Immature natural killer cell (primary cell): Measurements from ENCODE around the gene TUB. TPM values are rescaled to one million over a fixed set of nuclear protein-coding genes. Genes with fewer than 3 reads are reported as not detected.

Experiments
- DNase-seq, 3 donors: peaks; one replicate each; pipeline ENCODE4 v3.0.0; 2022; ENCODE audit warnings: mixed read lengths in 1 of 3
- H3K27ac Mint-ChIP-seq, 6 donors: one replicate each; pipeline ENCODE4 v1.8.0; 2020; ENCODE audit warnings: mixed read lengths in 6 of 6, mild to moderate bottlenecking in 5 of 6, inconsistent platforms in 4 of 6, moderate library complexity in 3 of 6
- H3K27me3 Mint-ChIP-seq, 3 donors: one replicate each; pipeline ENCODE4 v1.8.0; 2020 to 2021; ENCODE audit warnings: low read depth in 3 of 3, mild to moderate bottlenecking in 3 of 3, mixed read lengths in 3 of 3, moderate library complexity in 3 of 3, inconsistent platforms in 1 of 3
- H3K36me3 Mint-ChIP-seq, 3 donors: one replicate each; pipeline ENCODE4 v1.8.0; 2020; ENCODE audit warnings: mixed read lengths in 3 of 3, inconsistent platforms in 2 of 3, mild to moderate bottlenecking in 2 of 3
- H3K4me1 Mint-ChIP-seq, 2 donors: one replicate each; pipeline ENCODE4 v1.8.0; 2020; ENCODE audit warnings: inconsistent platforms in 2 of 2, mild to moderate bottlenecking in 2 of 2, mixed read lengths in 2 of 2, moderate library complexity in 1 of 2
- H3K4me3 Mint-ChIP-seq, 5 donors: one replicate each; pipeline ENCODE4 v1.8.0; 2020; ENCODE audit warnings: mild to moderate bottlenecking in 5 of 5, mixed read lengths in 5 of 5, inconsistent platforms in 3 of 5, moderate library complexity in 3 of 5
- H3K9me3 Mint-ChIP-seq, 6 donors: one replicate each; pipeline ENCODE4 v1.8.0; 2020; ENCODE audit warnings: mild to moderate bottlenecking in 6 of 6, mixed read lengths in 6 of 6, inconsistent platforms in 4 of 6, moderate library complexity in 3 of 6
- polyA plus RNA-seq, 3 donors: library from polyadenylated mRNA; unstranded; fragments of 300-500 nt; fragmentation: Illumina TruSeq; gene quantifications; one replicate each; pipeline ENCODE4 v1.2.3, GENCODE V29; 2021

TUB gene
- polyA plus RNA-seq, 3 donors from 2014 or later, result not detected

DNA sequence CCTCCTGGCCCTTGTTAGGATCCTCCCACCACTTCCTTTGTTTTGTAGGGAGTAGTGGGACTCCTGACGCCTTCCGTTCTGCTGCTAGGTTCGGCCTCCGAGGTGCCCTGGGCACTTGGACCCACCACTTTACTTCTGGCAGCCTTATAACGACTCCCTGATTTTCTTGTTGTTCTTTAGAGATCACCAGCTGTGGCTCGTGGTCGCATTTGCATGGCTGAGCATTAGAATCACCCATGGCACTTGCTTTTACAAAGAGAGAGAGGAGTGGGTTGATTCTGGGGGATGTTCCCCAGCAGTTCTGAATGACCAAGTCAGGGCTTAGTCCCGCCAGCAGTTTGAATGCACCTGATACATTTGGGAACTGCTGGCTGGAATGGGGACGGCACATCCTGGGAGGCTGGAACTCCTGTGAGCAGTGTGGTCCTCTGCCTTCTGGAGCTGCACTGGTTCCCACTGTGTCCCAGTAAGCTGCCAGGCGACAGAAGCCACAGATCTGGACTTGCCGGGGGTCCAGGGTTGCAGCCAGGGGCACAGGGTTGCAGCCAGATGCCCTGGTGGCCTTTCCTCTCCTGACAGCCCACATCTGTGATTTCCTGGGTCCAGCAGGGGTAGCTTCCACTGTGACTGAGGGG, 4.1 kb downstream of the TUB start:
- Mint-ChIP-seq H3K27ac (no peak overlapping the region), H3K4me1 (peaks cover 6 to 7% of the 10 kb centered on the region in 2 donors), H3K36me3 (no peaks in the 10 kb centered on the region), H3K4me3 (no peak overlapping the region), H3K27me3 (no peaks in the 10 kb centered on the region), H3K9me3 (no peaks in the 10 kb centered on the region)
- no peak for DNase-seq

DNA sequence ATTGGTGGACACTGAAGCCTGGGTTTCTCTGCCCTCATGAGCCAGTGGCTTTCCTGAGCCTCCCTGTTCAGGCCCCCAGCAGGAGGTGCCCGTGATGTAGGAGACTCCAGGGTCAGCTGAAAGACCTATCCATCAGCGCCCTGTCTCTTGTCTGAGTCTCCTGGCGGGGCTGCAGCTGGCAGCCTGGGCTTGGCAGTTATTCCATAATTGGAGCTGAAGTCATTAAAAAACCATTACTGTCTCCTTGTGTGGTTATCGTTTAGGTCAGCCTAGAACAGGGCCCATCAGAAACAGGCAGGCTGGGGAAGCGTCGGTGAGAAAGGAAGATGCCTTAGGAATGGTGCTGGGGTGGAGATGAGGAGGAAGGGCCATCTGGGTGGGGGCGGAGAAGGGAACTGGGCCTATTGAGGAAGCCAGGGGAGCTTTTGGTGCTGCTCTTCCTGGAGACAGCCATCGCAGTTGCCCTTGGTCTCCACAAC, 5.0 kb downstream of the TUB start:
- Mint-ChIP-seq H3K27ac (no peak overlapping the region), H3K36me3 (no peaks in the 10 kb centered on the region), H3K27me3 (no peaks in the 10 kb centered on the region), H3K4me3 (no peak overlapping the region), H3K9me3 (no peaks in the 10 kb centered on the region), H3K4me1 (peaks cover 5 to 6% of the 10 kb centered on the region in 2 donors)
- no peak for DNase-seq

- peaks cover 5% of the 10 kb centered on the region in 2 donors for H3K4me1 Mint-ChIP-seq
- no peaks in the 10 kb centered on the region for H3K36me3 Mint-ChIP-seq
- H3K27me3 Mint-ChIP-seq, result no peaks in the 10 kb centered on the region
- no peak for DNase-seq
- no peaks in the 10 kb centered on the region for H3K9me3 Mint-ChIP-seq
- no peak overlapping the region for H3K27ac Mint-ChIP-seq
- no peak overlapping the region for H3K4me3 Mint-ChIP-seq
Measured at GRCh38 chr11:8086571-8086970, 5.6 kb downstream of the TUB start.

DNA sequence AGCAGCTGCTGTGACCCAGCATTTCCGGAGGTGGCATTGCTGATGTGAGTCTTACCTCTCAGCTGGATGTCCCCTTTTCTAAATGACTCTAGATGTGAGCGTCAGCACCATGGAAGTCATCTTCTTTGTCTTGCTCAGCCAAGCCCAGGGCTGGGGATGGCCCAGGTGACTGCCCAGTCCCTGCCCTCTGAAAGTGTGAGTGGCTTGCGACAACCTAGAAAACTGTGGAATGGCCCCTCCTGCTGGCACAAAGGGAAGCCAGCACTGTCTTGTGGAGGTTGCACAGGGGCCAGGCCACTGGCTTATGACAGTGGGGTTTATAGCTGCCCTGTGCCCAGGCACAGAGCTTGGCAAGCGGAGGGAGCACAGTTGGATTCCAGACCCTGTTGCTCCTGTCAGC, 6.2 kb downstream of the TUB start:
- Mint-ChIP-seq H3K4me3 (no peak overlapping the region), H3K36me3 (no peaks in the 10 kb centered on the region), H3K4me1 (no peaks in the 10 kb centered on the region), H3K9me3 (no peaks in the 10 kb centered on the region), H3K27me3 (no peaks in the 10 kb centered on the region), H3K27ac (no peak overlapping the region)
- DNase-seq, result no peak

DNA sequence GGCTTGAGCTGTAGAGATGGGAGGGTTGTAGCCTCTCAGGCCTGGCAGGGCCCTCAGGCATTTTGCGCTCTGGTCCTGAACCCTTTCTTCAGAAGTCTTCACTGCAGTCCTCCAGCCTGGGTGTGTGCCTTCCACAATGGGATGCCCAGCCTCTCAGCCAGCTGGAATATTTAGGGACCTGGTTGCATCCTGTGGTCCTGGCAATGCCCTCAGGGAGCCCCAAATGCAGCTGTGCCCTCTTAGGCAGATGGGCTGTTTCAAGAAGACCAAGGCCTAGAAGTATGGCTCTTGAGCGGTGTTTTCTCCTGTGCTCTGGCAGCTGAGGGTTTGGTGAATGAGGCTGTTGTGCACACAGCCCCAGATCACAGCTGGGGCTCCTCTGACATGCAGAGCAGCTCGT, 6.7 kb downstream of the TUB start:
- Mint-ChIP-seq H3K27ac (no peak overlapping the region), H3K36me3 (no peaks in the 10 kb centered on the region), H3K9me3 (no peaks in the 10 kb centered on the region), H3K4me3 (no peak overlapping the region), H3K27me3 (no peaks in the 10 kb centered on the region), H3K4me1 (no peaks in the 10 kb centered on the region)
- DNase-seq, result no peak

DNA sequence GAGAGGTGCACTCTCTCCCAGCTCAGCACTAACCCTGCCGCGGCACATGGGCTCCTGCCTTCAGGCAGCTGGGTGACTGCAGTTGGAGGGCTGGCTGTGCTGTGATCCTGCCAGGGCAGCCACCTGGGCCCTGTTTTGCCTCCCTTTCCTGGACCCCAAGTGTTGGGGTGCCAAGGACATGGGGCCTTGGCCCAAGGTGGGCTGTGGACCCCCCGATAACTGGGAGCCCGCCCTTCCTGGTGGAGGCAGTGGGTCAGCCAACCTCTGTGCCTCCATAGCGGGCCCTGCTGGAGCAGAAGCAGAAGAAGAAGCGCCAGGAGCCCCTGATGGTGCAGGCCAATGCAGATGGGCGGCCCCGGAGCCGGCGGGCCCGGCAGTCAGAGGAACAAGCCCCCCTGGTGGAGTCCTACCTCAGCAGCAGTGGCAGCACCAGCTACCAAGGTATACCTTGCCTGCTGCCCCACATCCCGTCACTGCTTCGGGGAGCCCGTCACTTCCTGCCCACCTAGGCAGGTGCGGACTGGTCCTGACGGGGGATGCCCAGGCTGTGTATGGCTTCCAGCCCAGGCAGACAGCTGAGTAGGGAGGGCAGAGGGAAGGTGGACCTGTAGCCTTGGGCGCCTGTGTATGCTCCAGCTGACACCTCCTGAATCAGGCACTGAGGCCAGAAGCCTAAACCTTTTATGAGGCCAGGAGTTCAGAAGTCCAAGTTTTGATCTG, 8.9 kb downstream of the TUB start:
- Mint-ChIP-seq H3K9me3 (no peaks in the 10 kb centered on the region), H3K4me3 (no peak overlapping the region), H3K4me1 (no peaks in the 10 kb centered on the region), H3K27me3 (no peaks in the 10 kb centered on the region), H3K27ac (no peak overlapping the region), H3K36me3 (no peaks in the 10 kb centered on the region)
- DNase-seq, result no peak

GRCh38 chr11:8090756-8091155, 9.7 kb downstream of the TUB start:
- Mint-ChIP-seq H3K9me3 (no peaks in the 10 kb centered on the region), H3K4me3 (no peak overlapping the region), H3K36me3 (no peaks in the 10 kb centered on the region), H3K27me3 (no peaks in the 10 kb centered on the region), H3K4me1 (no peaks in the 10 kb centered on the region), H3K27ac (peak overlapping the region in 1 of 6 donors; percentile 17)
- no peak for DNase-seq

- Mint-ChIP-seq H3K9me3 (no peaks in the 10 kb centered on the region), H3K27me3 (no peaks in the 10 kb centered on the region), H3K4me3 (no peak overlapping the region), H3K4me1 (no peaks in the 10 kb centered on the region), H3K27ac (no peak overlapping the region), H3K36me3 (no peaks in the 10 kb centered on the region)
- no peak for DNase-seq
Measured at GRCh38 chr11:8091721-8092120, 10.7 kb downstream of the TUB start.

- H3K9me3 Mint-ChIP-seq, result no peaks in the 10 kb centered on the region
- H3K4me1 Mint-ChIP-seq, result no peaks in the 10 kb centered on the region
- no peaks in the 10 kb centered on the region for H3K36me3 Mint-ChIP-seq
- H3K27me3 Mint-ChIP-seq, result no peaks in the 10 kb centered on the region
- DNase-seq, result no peak
- no peak overlapping the region for H3K27ac Mint-ChIP-seq
- H3K4me3 Mint-ChIP-seq, result no peak overlapping the region
Measured at GRCh38 chr11:8092587-8093424, 11.8 kb downstream of the TUB start.

DNA sequence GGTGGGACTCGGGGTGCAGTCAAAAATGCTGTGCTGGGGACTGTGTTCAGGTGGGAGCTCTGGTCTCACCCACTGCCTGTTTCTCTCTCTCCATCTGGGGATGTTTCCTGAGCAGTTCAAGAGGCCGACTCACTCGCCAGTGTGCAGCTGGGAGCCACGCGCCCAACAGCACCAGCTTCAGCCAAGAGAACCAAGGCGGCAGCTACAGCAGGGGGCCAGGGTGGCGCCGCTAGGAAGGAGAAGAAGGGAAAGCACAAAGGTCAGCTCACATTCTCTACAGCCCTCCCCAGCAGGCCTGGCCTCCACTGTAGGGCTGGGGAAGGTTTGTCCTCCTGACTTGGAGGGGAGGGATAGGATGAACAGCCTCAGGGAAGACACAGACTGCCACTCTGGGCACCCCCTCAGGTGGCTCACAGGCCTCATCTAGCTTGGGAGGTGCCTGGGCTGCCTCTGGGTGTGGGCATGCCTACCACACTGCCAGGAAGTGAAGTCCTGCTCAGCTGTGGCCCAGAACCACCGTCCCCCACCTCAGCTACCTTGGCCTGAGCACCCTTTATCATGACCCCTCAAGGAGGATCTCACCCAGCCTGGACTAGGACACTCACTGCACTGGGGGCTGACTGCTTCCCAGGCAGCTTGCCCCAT, 13.0 kb downstream of the TUB start:
- no peak for DNase-seq
- H3K4me3 Mint-ChIP-seq, result no peak overlapping the region
- H3K27ac Mint-ChIP-seq, result no peak overlapping the region
- no peaks in the 10 kb centered on the region for H3K27me3 Mint-ChIP-seq
- no peaks in the 10 kb centered on the region for H3K9me3 Mint-ChIP-seq
- H3K4me1 Mint-ChIP-seq, result no peaks in the 10 kb centered on the region
- no peaks in the 10 kb centered on the region for H3K36me3 Mint-ChIP-seq

- DNase-seq, result no peak
- H3K9me3 Mint-ChIP-seq, result no peaks in the 10 kb centered on the region
- no peak overlapping the region for H3K4me3 Mint-ChIP-seq
- H3K36me3 Mint-ChIP-seq, result no peaks in the 10 kb centered on the region
- no peak overlapping the region for H3K27ac Mint-ChIP-seq
- no peaks in the 10 kb centered on the region for H3K27me3 Mint-ChIP-seq
- H3K4me1 Mint-ChIP-seq, result no peaks in the 10 kb centered on the region
Measured at GRCh38 chr11:8094656-8095055, 13.6 kb downstream of the TUB start.

DNA sequence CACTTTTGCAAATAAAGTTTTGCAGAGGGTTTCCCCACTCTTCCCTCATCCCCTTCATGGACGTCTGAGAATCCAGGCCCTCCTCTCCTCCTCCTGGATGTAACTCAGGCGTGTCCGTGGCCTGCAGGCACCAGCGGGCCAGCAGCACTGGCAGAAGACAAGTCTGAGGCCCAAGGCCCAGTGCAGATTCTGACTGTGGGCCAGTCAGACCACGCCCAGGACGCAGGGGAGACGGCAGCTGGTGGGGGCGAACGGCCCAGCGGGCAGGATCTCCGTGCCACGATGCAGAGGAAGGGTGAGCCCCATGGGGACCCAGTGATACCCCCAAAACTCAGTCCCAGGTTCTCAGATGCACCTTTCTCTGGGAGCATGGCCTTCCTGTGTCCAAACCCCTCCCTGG, 14.4 kb downstream of the TUB start:
- Mint-ChIP-seq H3K4me3 (no peak overlapping the region), H3K9me3 (no peaks in the 10 kb centered on the region), H3K27me3 (peaks cover 0 to under 1% (median 0%) of the 10 kb centered on the region in 3 donors), H3K27ac (no peak overlapping the region), H3K36me3 (no peaks in the 10 kb centered on the region), H3K4me1 (no peaks in the 10 kb centered on the region)
- DNase-seq, result no peak

DNA sequence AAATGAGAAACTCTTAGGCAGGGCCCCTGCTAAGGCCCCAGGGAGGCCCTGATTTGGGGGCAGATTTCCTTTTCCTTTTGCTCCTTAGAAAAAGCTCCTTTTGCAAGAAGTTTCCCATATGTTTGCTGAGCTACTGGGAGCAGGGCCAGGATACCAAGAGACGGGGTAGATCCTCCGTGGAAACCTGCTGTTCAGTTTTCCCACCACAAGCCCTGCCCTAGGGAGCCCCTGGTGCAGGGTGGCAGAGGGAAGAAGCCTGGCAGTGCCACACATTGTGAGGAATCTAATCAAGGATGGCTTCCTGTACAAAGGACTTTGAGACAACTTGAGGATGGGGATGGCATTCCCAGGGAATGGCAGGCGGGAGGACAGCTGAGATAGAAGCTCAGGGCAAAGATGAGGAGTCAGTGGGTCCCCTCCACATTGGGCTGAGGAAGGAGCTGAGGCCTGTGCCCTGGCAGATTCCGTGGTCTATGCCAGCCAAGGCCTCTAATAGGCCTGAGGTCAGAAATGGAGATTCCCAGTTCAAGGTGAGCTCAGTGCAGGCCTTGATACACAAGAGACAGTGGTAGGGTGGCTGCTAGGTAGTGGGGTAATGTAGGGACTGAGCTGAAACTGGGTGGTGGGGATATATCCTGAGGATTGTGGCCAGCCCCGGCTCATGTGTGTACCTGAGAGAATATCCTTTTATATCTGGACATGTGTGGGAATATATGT, 15.0 kb downstream of the TUB start:
- DNase-seq, result no peak
- Mint-ChIP-seq H3K4me1 (no peaks in the 10 kb centered on the region), H3K27ac (no peak overlapping the region), H3K27me3 (peaks cover 0 to 4% (median 0%) of the 10 kb centered on the region in 3 donors), H3K36me3 (no peaks in the 10 kb centered on the region), H3K9me3 (no peaks in the 10 kb centered on the region), H3K4me3 (no peak overlapping the region)
